GM18505 (cell line): ENCODE results near the gene SPATS2L.

Experiments used
- ATAC-seq: cut with Tn5 transposase; IDR thresholded peaks from one replicate; pipeline ENCODE4 v1.9.1; 2021; ENCODE audit not compliant: unreplicated experiment
- POLR2A ChIP-seq: IDR thresholded peaks from 4 replicates; pipeline ENCODE4 v1.6.1; 2011; ENCODE audit warnings: borderline replicate concordance; ENCODE audit not compliant: insufficient read depth, insufficient read length; ENCODE audit errors: extremely low read depth

Gene SPATS2L

DNA sequence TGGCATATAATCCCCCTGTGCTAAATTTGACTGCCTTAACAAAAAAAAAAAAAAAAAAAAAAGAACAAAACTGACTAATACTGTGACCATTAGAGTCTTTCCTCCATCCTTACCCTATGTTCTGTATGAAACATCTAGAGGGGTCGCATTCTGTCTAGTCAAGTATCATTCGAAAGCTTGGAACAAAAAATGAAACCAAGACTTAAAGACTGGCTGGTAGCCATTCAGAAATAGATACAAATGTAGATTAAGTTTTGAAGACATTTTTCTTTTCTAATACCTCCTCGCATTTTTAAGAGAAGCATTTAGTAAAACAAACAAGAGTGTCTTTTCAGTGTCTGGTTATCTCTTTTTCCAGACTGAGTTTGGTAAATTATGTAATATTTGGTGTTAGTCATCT lies 66.7 kb downstream of the SPATS2L start:
- peak; percentile 37 for ATAC-seq
- TF ChIP-seq POLR2A, result no peak

DNA sequence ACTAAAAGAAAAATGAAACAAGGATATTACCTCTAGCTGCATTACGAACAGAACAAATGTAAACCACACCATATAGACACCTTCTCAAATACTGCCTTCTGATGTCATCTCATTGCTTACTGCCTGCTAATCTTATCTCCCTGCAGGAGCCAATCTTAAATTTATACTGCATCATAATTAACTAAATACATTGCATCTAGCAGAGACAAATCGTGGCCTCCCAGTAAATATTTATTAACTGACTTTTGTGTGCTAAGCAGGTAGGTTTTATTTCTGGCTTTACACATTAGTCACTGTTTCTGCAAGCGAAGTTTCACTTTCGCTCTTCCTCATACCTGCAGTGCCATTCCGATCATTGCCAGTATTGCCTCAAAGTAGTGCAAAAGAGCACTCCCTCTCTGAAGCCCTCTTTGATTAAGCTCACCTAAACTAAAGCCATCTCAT lies 67.5 kb downstream of the SPATS2L start:
- TF ChIP-seq POLR2A, result no peak

DNA sequence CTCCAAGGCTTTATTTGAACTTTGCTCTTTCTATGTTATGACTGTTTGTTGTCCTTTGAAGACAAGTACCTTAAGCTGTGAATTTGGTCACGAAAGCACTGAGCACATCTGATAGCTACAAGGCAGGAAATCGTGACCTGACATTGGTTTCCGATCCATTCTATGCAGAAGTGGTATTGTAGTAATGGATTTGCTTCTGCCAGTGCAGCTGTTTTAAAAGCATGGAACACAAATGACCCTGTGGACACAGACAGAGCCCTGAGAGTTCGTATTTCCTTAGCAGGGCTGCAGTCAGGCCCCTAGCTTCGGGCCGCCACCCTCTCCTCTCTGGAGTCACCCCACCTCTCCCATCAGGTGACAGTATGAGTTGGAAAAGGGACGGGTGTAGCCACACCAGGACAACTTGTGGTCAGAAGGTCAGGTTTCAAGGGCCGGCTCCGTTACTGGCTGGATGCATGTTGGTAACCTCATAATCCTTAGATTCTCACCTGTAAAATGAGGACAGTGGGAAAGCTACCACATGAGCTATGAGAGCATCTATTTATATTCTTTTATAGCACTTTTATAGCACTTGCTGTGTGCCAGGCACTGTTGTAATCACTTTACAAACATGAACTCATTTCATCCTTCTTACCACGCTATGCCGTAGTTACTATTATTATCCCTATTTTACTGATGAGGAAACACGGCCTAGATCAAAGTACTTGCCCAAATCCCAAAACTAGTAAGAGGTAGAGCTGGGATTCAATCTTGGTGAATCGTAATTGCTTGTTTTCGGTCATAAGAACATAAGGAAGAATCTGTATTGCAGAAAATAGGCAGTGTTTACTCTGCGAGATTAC lies 70.2 kb downstream of the SPATS2L start:
- no peak for ATAC-seq
- TF ChIP-seq POLR2A, result no peak

More for the DNA sequence above, 67.5 kb downstream of the SPATS2L start:
- peak; percentile 90 for ATAC-seq

DNA sequence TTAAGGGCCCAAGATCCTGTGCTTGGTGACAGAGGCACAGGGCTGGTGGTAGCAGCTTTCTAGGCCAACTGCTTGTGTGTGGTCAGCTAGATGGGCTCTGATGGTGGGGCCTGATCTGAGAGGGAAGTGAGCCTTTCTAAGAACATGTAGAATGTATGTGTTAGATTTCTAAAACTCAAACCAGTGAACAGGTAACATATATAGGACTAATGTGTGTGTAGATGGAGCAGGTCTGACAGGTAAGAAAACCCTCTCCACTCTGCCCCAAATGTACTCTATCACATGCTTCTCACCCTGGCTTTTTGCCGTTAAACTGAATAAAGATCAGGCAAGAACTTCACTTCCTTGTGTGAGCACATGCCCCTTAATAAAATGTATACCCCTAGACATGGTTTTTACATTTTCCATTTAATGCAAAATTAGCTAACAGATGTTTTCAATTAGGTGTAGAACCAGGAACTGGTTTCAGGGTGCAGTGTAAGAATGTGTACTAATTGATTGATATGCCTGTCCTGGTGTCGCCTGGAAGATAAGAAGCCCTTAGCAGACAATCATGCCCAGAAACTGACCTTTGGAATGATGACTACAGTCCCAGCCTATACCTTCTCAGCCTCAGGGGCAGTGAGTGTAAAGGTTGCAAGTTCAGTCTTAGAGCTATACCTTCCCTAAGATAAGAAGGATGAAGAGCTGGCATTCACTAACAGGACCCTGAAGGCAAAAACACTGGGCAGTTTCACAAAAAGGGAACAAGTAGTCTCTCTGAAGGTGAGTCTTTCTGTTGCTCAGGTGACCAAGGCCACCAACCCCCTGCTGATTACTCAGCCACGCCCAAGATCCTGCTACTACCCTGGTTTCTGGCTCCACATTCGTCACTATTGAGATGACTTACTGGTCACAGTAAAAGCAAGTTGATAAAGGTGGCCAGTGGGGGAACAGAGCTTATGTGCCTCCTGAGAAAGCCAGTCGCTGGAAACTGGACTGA lies 71.2 kb downstream of the SPATS2L start:
- no peak for ATAC-seq

DNA sequence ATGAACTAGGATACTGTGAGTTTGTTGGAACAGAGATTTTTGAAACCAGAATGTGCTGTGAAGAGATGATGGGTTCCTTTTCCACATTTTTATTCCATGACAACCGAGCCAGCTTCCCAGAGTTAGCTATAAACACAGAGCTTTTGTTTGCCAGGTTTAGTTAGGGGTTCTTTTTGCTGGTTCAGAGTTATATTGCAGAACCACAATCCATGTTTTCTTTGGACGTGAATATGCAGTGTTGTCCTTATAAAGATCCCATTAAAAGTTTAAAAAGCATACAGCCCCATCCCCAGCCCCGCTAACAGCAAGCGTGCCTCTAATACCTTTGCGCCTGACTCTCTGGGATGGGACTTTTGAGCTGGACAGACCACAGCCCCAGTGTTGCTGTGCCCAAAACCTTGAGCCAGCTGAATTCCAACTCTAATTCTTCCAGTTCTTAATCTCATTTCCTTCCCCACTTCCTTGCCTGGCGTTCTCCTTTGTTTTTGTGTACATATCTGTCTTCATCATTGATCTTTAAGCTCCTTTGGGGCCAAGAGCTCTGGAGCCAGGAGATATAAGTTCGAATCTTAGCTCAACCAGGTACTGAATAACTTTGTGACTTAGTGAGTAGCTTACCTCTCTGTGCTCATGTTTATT lies 72.3 kb downstream of the SPATS2L start:
- TF ChIP-seq POLR2A, result no peak
- no peak for ATAC-seq

More for the DNA sequence above, 71.2 kb downstream of the SPATS2L start:
- no peak for TF ChIP-seq POLR2A

DNA sequence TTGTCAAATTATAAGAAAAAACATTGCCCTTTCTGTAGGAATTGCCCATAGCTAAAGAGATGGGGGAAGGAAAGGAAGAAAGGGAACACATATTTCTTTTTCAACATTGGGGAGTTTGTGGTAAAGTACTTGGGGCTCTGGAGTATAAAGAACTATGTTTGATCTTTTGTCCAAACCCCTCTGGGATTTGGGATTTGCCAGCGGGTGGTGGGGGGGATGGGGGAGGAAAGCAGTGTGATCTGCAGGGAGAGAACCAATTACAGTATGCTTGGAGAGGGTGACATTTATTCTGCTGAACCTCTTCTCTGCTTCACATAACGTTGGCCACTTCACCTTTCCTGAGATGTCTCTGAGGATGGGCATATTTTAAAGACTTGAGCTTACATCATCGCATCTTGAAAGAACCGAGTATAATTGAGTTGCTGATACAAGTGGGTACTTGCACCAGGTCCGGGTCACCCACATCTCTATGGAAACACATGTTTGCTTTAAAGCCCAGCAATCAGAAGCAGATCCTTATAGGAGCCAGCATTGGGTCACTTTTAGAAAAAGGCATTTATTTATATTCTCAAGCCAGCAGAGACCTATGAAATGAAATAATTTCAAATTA lies 73.1 kb downstream of the SPATS2L start:
- no peak for ATAC-seq

DNA sequence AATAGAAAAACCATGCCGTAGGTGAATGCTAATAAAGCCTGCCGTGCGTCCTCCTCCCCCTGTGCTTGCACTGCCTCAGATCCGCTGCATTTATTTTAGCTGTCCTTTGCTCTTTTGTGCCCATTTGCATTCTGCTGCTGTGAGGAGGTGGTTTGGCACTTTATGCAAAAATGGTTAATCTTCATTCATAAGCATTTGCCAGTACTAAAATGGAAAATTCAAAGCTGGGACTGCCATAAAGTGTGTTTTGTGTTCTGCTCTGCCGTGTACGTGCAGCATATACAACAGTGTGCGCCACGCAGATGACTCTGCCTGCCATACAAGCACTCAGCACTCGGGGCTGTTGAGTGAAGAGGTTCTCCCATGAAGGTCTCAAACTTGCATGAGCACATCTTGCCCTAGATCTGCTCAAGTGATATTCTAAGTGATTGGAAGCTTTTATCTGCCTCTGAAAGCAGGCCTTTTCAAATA lies 73.6 kb downstream of the SPATS2L start:
- TF ChIP-seq POLR2A, result no peak
- no peak for ATAC-seq

More for the DNA sequence above, 73.1 kb downstream of the SPATS2L start:
- TF ChIP-seq POLR2A, result no peak

DNA sequence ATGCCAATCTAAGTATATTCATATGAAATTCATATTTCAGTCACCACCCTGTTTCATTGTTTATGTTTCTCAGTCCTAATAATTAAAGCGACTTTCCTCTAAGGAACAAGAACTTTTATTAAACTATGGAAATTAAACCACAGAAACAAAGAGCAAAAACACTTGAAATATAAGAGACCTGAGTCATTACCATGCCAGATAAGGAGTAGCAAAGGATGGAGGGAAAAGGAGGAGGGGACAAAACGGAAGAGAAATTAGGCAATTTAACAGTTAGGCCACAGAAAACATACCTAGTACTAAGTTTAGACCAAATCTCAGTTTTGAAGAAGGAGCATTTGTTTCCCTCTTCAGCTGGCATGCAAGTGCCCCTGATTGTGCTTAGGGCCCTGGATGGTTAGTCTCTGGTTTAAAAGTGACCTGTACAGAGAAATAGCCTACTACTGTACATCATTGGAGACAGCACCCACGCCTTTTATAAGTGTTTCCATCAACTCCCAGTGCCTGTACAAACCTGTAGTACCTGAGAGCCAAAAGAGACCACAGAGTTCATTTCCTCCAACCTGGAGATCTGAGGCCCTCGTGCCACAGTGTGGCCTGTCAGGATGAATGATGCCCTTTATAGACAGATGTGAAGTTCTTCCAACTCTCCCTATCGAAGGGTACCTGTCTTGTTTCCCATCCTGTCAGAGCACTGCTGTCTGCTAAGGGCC lies 74.5 kb downstream of the SPATS2L start:
- TF ChIP-seq POLR2A, result no peak
- no peak for ATAC-seq

DNA sequence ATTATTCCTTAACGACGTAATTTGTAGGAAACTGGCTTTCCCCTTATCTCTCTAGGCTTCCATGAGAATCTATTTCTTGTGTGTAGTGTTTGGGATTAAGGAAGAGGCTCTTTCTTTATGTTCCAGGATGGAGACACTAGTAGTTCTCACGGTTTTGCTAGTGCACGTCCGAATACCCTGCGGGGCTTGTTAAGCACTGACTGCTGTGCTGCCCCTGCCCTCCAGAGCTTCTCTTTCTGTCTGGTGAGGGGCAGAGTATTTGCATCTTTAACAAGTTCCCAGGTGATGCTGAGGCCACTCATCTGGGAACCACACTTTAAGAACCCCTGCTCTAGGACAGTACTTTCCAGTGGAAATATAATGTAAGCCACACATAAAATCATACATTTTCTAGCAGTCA lies 76.4 kb downstream of the SPATS2L start:
- TF ChIP-seq POLR2A, result no peak
- ATAC-seq, result no peak

DNA sequence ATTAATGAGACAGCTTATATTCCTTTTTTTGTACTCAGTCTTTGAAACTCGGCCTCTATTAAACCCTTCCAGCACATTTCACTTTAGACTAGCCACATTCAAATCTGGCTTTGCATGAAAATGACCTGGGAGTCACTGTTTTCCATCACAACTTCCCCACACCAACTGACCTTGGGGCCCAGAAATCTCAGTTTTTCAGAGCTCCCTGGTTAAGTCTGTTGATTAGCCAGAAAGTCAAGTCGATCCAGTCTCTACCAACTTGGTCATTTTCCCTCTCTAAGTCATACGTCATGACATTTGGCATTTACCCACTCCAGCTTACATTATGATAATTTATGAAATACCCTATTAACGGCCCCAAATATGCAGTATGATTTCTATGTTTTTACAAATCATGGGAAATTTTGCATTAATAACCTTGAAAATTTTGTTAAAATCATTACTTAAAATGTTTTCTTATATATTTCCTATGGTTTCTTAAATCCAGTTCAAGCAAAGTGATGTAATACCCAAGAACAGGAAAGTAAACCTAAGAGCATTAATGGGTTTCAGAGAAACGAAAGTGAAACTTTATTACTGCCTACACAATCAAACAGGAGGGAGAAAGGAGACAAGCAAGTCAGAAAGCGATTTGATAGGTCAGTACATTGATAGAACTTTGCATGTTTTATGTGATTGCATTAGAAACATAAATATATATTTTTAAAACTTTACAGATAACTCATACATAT lies 77.1 kb downstream of the SPATS2L start:
- ATAC-seq, result peak; percentile 69
- no peak for TF ChIP-seq POLR2A

DNA sequence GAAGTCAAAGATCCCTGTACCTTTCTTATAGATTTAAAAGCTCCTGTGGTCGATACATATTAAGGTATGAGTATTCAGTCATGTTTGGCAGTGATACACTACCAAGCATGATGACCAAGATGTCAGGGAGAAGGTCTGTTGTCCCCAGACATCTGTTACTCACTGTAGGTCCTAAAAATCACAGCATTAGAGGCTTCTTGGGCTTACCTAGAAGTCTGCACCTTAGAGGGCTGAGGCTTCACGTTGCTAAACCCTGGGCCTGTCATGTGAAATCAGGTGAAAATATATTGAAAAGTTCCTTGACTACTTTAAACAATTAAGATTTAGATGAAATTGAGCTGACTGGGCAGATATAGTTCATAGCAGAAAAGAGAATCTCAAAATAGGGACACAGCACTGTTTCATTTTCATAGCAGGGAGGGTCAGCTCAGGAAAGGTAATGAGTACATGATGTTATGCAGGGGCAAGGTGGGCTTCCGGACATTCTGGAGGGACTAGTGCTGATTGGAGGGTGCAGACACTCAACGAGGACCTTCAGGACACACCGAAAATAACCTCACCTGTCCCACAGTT lies 78.7 kb downstream of the SPATS2L start:
- no peak for TF ChIP-seq POLR2A
- ATAC-seq, result no peak
